Liver (tissue), 9 donors: Measurements from ENCODE around the gene C19orf81. TPM values are rescaled to one million over a fixed set of nuclear protein-coding genes. Genes with fewer than 3 reads are reported as not detected.

Experiments used
- DNase-seq: peaks from one replicate; pipeline ENCODE4 v3.0.0-alpha.2; 2017; ENCODE audit warnings: low spot score
- H3K27ac ChIP-seq, 2 donors: one replicate each; pipeline ENCODE4 v1.7.0; 2013; ENCODE audit warnings: inconsistent platforms in 2 of 2, low read length in 2 of 2, control low read depth in 1 of 2, low read depth in 1 of 2, mild to moderate bottlenecking in 1 of 2
- H3K27me3 ChIP-seq, 4 donors: one replicate each; pipeline versions ENCODE4 v1.6.1 to v1.7.0; 2013; ENCODE audit warnings: low read length in 3 of 4, inconsistent platforms in 1 of 4, mild to moderate bottlenecking in 1 of 4, moderate library complexity in 1 of 4; ENCODE audit not compliant: control insufficient read depth in 4 of 4, insufficient read depth in 4 of 4
- H3K36me3 ChIP-seq, 4 donors: one replicate each; pipeline versions ENCODE4 v1.6.1 to v1.7.0; 2013; ENCODE audit warnings: low read length in 3 of 4, mild to moderate bottlenecking in 3 of 4, low read depth in 1 of 4, moderate library complexity in 1 of 4; ENCODE audit not compliant: control insufficient read depth in 4 of 4, insufficient read depth in 3 of 4
- H3K4me1 ChIP-seq, 4 donors: one replicate each; pipeline versions ENCODE4 v1.6.1 to v1.7.0; 2013; ENCODE audit warnings: low read length in 3 of 4, mild to moderate bottlenecking in 3 of 4, moderate library complexity in 1 of 4; ENCODE audit not compliant: control insufficient read depth in 4 of 4, insufficient read depth in 4 of 4
- H3K4me3 ChIP-seq, 3 donors: one replicate each; pipeline versions ENCODE4 v1.6.1 to v1.7.0; 2013; ENCODE audit warnings: low read length in 3 of 3, control low read depth in 1 of 3, low read depth in 1 of 3, mild to moderate bottlenecking in 1 of 3
- H3K9ac ChIP-seq, 2 donors: one replicate each; pipeline ENCODE4 v1.7.0; 2013; ENCODE audit warnings: low read length in 2 of 2, mild to moderate bottlenecking in 2 of 2, moderate library complexity in 2 of 2, control low read depth in 1 of 2, low read depth in 1 of 2
- H3K9me3 ChIP-seq, 4 donors: one replicate each; pipeline versions ENCODE4 v1.6.1 to v1.7.0; 2013; ENCODE audit warnings: low read length in 3 of 4; ENCODE audit not compliant: control insufficient read depth in 4 of 4
- ATF3 ChIP-seq: IDR thresholded peaks from 2 replicates; pipeline ENCODE4 v1.6.1; 2016; ENCODE audit warnings: antibody characterized with exemption
- CTCF ChIP-seq: fragments of 150-350 bp; IDR thresholded peaks from 2 replicates; pipeline ENCODE4 v1.5.1; 2017; ENCODE audit warnings: improper control_type of control experiment, low read depth, low read length; ENCODE audit not compliant: missing input control
- FOXA1 ChIP-seq: IDR thresholded peaks from 2 replicates; pipeline ENCODE4 v1.6.1; 2016; ENCODE audit warnings: antibody characterized with exemption
- FOXA2 ChIP-seq: IDR thresholded peaks from 2 replicates; pipeline ENCODE4 v1.6.1; 2016; ENCODE audit warnings: antibody characterized with exemption
- GABPA ChIP-seq, 2 donors: IDR thresholded peaks in 1 of 2; conservative IDR thresholded peaks in 1 of 2; 2 replicates each; pipeline ENCODE4 v1.6.1; 2016; ENCODE audit warnings: antibody characterized with exemption in 2 of 2, mild to moderate bottlenecking in 1 of 2, moderate library complexity in 1 of 2
- HNF4A ChIP-seq, 2 donors: conservative IDR thresholded peaks; 2 replicates each; pipeline ENCODE4 v1.6.1; 2016; ENCODE audit warnings: antibody characterized with exemption in 2 of 2, mild to moderate bottlenecking in 2 of 2
- HNF4G ChIP-seq: IDR thresholded peaks from 2 replicates; pipeline ENCODE4 v1.6.1; 2016; ENCODE audit warnings: antibody characterized with exemption
- JUND ChIP-seq, 2 donors: IDR thresholded peaks; 2 replicates each; pipeline ENCODE4 v1.6.1; 2016; ENCODE audit warnings: antibody characterized with exemption in 2 of 2
- MAX ChIP-seq: IDR thresholded peaks from 2 replicates; pipeline ENCODE4 v1.6.1; 2016; ENCODE audit warnings: antibody characterized with exemption
- NR2F2 ChIP-seq: IDR thresholded peaks from 2 replicates; pipeline ENCODE4 v1.6.1; 2016; ENCODE audit warnings: antibody characterized with exemption
- RAD21 ChIP-seq, 2 donors: IDR thresholded peaks; 2 replicates each; pipeline ENCODE4 v1.6.1; 2016; ENCODE audit warnings: antibody characterized with exemption in 2 of 2, mild to moderate bottlenecking in 2 of 2
- REST ChIP-seq: IDR thresholded peaks from 2 replicates; pipeline ENCODE4 v1.6.1; 2016; ENCODE audit warnings: antibody characterized with exemption, mild to moderate bottlenecking
- RXRA ChIP-seq, 2 donors: IDR thresholded peaks; 2 replicates each; pipeline ENCODE4 v1.6.1; 2017 to 2018; ENCODE audit warnings: antibody characterized with exemption in 2 of 2, mild to moderate bottlenecking in 1 of 2
- SP1 ChIP-seq: IDR thresholded peaks from 2 replicates; pipeline ENCODE4 v1.6.1; 2018; ENCODE audit warnings: antibody characterized with exemption, mild to moderate bottlenecking
- TAF1 ChIP-seq: conservative IDR thresholded peaks from 2 replicates; pipeline ENCODE4 v1.6.1; 2016; ENCODE audit warnings: antibody characterized with exemption, mild to moderate bottlenecking
- YY1 ChIP-seq: IDR thresholded peaks from 2 replicates; pipeline ENCODE4 v1.6.1; 2016; ENCODE audit warnings: antibody characterized with exemption, mild to moderate bottlenecking
- ZBTB33 ChIP-seq: IDR thresholded peaks from 2 replicates; pipeline ENCODE4 v1.6.1; 2016; ENCODE audit warnings: antibody characterized with exemption
- WGBS: extraction: QIAGEN DNeasy Blood & Tissue Kit; methylation state at CpG from one replicate; pipeline ENCODE4 v1.1.7; 2013; 5-methylcytosine and 5-hydroxymethylcytosine counted together
- polyA plus RNA-seq, 2 donors: library from polyadenylated mRNA; stranded (reverse) in 1 of 2; unstranded in 1 of 2; fragments of 200-250 nt in 1 of 2; fragments of >200 nt in 1 of 2; fragmentation: Nextera tagmentation in 1 of 2; extraction: Ambion mirVana in 1 of 2; gene quantifications; one replicate each; pipeline versions ENCODE4 v1.2.1 to v1.2.3, GENCODE V29; 2013 to 2015
- total RNA-seq, 2 donors: library from RNA; depleted of rRNA; stranded (reverse); fragments of >200 nt; gene quantifications; one replicate each; pipeline ENCODE4 v1.2.3, GENCODE V29; 2014
- donor health status: healthy.
- donor health status: healthy.
- donor health status: healthy.
- donor health status: healthy.
- donor health status: healthy.

The C19orf81 gene
- total and polyA plus RNA-seq, 4 donors, result not detected

- DNase-seq, result no peak
- no peaks in the 10 kb centered on the region for H3K9me3 ChIP-seq
- H3K36me3 ChIP-seq, result no peaks in the 10 kb centered on the region
- H3K9ac ChIP-seq, result no peak overlapping the region
- no peak for TF ChIP-seq FOXA1
- TF ChIP-seq CTCF, result no peak
- TF ChIP-seq JUND (IDR thresholded peaks at IDR 0.05), result no peak
- no peak for TF ChIP-seq ATF3
- no peak for TF ChIP-seq ZBTB33
- TF ChIP-seq NR2F2, result no peak
- TF ChIP-seq RXRA (IDR thresholded peaks at IDR 0.05), result no peak
- no peak for TF ChIP-seq YY1
- TF ChIP-seq RAD21 (IDR thresholded peaks at IDR 0.05), result no peak
- TF ChIP-seq HNF4G, result no peak
- TF ChIP-seq HNF4A (conservative IDR thresholded peaks at IDR 0.05), result no peak
- no peak for TF ChIP-seq SP1
- no peak for TF ChIP-seq TAF1
- no peak for TF ChIP-seq MAX
- no peak for TF ChIP-seq GABPA (IDR thresholded peaks at IDR 0.05 in 1 of 2, conservative IDR thresholded peaks at IDR 0.05 in 1 of 2)
- no peak for TF ChIP-seq REST
- no peak for TF ChIP-seq FOXA2
- no peaks in the 10 kb centered on the region for H3K4me1 ChIP-seq
- H3K27ac ChIP-seq, result no peak overlapping the region
- H3K4me3 ChIP-seq, result no peak overlapping the region
- peaks cover 0 to 14% (median 1%) of the 10 kb centered on the region in 4 donors for H3K27me3 ChIP-seq
- WGBS, result 66% methylated on average over 13 of the region's 13 CpGs
These were observed 48.3 kb downstream of the C19orf81 start for GRCh38 chr19:50697414-50698124.
